GM23248 (cell line): ENCODE results near the gene SLC10A7.

ENCODE experiments used
- EZH2 ChIP-seq: fragments of 200-600 bp; sonication (generic); IDR thresholded peaks from 2 replicates; pipeline ENCODE4 v1.6.1; 2018; ENCODE audit warnings: antibody characterized with exemption, mild to moderate bottlenecking; ENCODE audit not compliant: insufficient read depth, poor library complexity, severe bottlenecking
- EZH2phosphoT487 ChIP-seq: fragments of 200-600 bp; sonication (generic); IDR thresholded peaks from 2 replicates; pipeline ENCODE4 v1.6.1; 2018; ENCODE audit warnings: antibody characterized with exemption, moderate library complexity, mild to moderate bottlenecking, low read depth; ENCODE audit not compliant: insufficient read depth

GRCh38 chr4:146439437-146439836 is 82.3 kb downstream of the SLC10A7 start:
- TF ChIP-seq EZH2 (no peak), EZH2phosphoT487 (no peak)
